GM12873 (cell line): ENCODE results near the gene PSMD12.

Experiments used
- CTCF ChIP-seq: IDR thresholded peaks from 2 replicates; pipeline ENCODE4 v1.5.1; 2012; ENCODE audit warnings: low read depth, mild to moderate bottlenecking, moderate library complexity, low read length, control low read depth; ENCODE audit not compliant: insufficient read depth; ENCODE audit errors: missing control alignments

PSMD12 gene

GRCh38 chr17:67393809-67394397 lies 27.5 kb upstream of the PSMD12 start:
- TF ChIP-seq CTCF: no peak

- no peak for TF ChIP-seq CTCF
These were observed 25.7 kb upstream of the PSMD12 start for GRCh38 chr17:67392111-67392510.

- TF ChIP-seq CTCF: no peak
These were observed 24.4 kb upstream of the PSMD12 start for GRCh38 chr17:67390646-67391361.

GRCh38 chr17:67390006-67390645 lies 23.7 kb upstream of the PSMD12 start:
- TF ChIP-seq CTCF: no peak

- no peak for TF ChIP-seq CTCF
These were observed 22.6 kb upstream of the PSMD12 start for GRCh38 chr17:67388986-67389385.

GRCh38 chr17:67386965-67387551 lies 20.7 kb upstream of the PSMD12 start:
- peak; percentile 80 for TF ChIP-seq CTCF
